Measurements from ENCODE around the gene SORCS2.

GRCh38 chr4:7635445-7636239, 443.3 kb downstream of the SORCS2 start:
- no peak for TF ChIP-seq CTCF (IDR thresholded peaks at IDR 0.05)
- no peak for TF ChIP-seq POLR2A (IDR thresholded peaks at IDR 0.05)

All from Peyer's patch (tissue), 4 donors.